K562 (cell line): ENCODE results near the gene PSMA5. TPM values are rescaled to one million over a fixed set of nuclear protein-coding genes. Genes with fewer than 3 reads are reported as not detected.

Source experiments
- BCL6 ChIP-seq: fragments of 250-450 bp; sonication (Bioruptor Pico); IDR thresholded peaks from 2 replicates; pipeline ENCODE4 v1.4.0; 2020
- BDP1 ChIP-seq: IDR thresholded peaks from 3 replicates; pipeline ENCODE4 v1.6.1; 2011; ENCODE audit not compliant: insufficient read length, insufficient read depth
- BHLHE40 ChIP-seq: IDR thresholded peaks from 2 replicates; pipeline ENCODE4 v1.6.1; 2011; ENCODE audit warnings: low read length, improper control_type of control experiment
- CBFB ChIP-seq: sonication (generic); formaldehyde crosslinking; IDR thresholded peaks from 2 replicates; pipeline ENCODE4 v1.4.0; 2020; ENCODE audit warnings: mild to moderate bottlenecking, missing genetic modification reagents
- CREB1 ChIP-seq, 2 experiments: sonication (generic) in 1 of 2; formaldehyde crosslinking in 1 of 2; IDR thresholded peaks; 2 replicates each; pipeline versions ENCODE4 v1.6.1 to v1.8.0; 2012 to 2022; ENCODE audit warnings: inconsistent platforms in 1 of 2, mild to moderate bottlenecking in 1 of 2, missing genetic modification reagents in 1 of 2, moderate library complexity in 1 of 2
- CXXC5 ChIP-seq: fragments of 250-450 bp; sonication (Bioruptor Pico); IDR thresholded peaks from 2 replicates; pipeline ENCODE4 v1.8.0; 2022; ENCODE audit warnings: inconsistent platforms, mild to moderate bottlenecking, moderate library complexity
- EHMT2 ChIP-seq: fragments of 450-650 bp; IDR thresholded peaks from 2 replicates; pipeline ENCODE4 v1.6.1; 2018; ENCODE audit warnings: antibody characterized with exemption
- EP400 ChIP-seq: fragments of 450-650 bp; IDR thresholded peaks from 2 replicates; pipeline ENCODE4 v1.6.1; 2017; ENCODE audit warnings: antibody characterized with exemption, mild to moderate bottlenecking, moderate library complexity
- GTF2F1 ChIP-seq: IDR thresholded peaks from 2 replicates; pipeline ENCODE4 v1.6.1; 2011; ENCODE audit warnings: low read depth, low read length, improper control_type of control experiment
- HDAC2 ChIP-seq: fragments of 450-650 bp; IDR thresholded peaks from 2 replicates; pipeline ENCODE4 v1.6.1; 2016; ENCODE audit warnings: mild to moderate bottlenecking
- IFI16 ChIP-seq: fragments of 250-450 bp; sonication (Bioruptor Pico); IDR thresholded peaks from 2 replicates; pipeline ENCODE4 v2.1.2; 2022; ENCODE audit warnings: mild to moderate bottlenecking, inconsistent platforms
- MCM2 ChIP-seq: fragments of 450-650 bp; IDR thresholded peaks from 2 replicates; pipeline ENCODE4 v1.6.1; 2017; ENCODE audit warnings: low read depth, mild to moderate bottlenecking
- MCM3 ChIP-seq: fragments of 450-650 bp; IDR thresholded peaks from 2 replicates; pipeline ENCODE4 v1.6.1; 2016
- MLX ChIP-seq, 2 experiments: fragments of 450-650 bp in 1 of 2; sonication (generic) in 1 of 2; formaldehyde crosslinking; conservative IDR thresholded peaks; 2 replicates each; pipeline versions ENCODE4 v1.4.0 to v1.8.1; 2020 to 2022; ENCODE audit warnings: mild to moderate bottlenecking in 1 of 2, missing genetic modification reagents in 1 of 2
- RBM22 ChIP-seq: fragments of 200-400 bp; formaldehyde crosslinking; IDR thresholded peaks from 2 replicates; pipeline ENCODE4 v1.6.1; 2018; ENCODE audit warnings: low read length, low read depth; ENCODE audit not compliant: poor library complexity, severe bottlenecking
- RBM25 ChIP-seq: fragments of 200-400 bp; formaldehyde crosslinking; IDR thresholded peaks from 2 replicates; pipeline ENCODE4 v1.6.1; 2018; ENCODE audit warnings: low read length, low read depth, moderate library complexity; ENCODE audit not compliant: severe bottlenecking
- RHOXF2B ChIP-seq: fragments of 250-450 bp; sonication (Bioruptor Pico); conservative IDR thresholded peaks from 2 replicates; pipeline ENCODE4 v1.5.1; 2021
- SIX5 ChIP-seq, 2 experiments: IDR thresholded peaks; 2 replicates each; pipeline ENCODE4 v1.6.1; 2011; ENCODE audit warnings: low read length in 2 of 2, borderline replicate concordance in 1 of 2, low read depth in 1 of 2, mild to moderate bottlenecking in 1 of 2, moderate library complexity in 1 of 2; ENCODE audit not compliant: insufficient read depth in 1 of 2
- SMARCA4 ChIP-seq: fragments of 450-650 bp; IDR thresholded peaks from 2 replicates; pipeline ENCODE4 v1.6.1; 2016
- TRIM24 ChIP-seq, 2 experiments: fragments of 450-650 bp; IDR thresholded peaks; 2 replicates each; pipeline ENCODE4 v1.6.1; 2016
- ZC3H4 ChIP-seq: sonication (generic); formaldehyde crosslinking; IDR thresholded peaks from 2 replicates; pipeline ENCODE4 v1.9.0; 2021; ENCODE audit warnings: missing genetic modification reagents, borderline replicate concordance
- ZC3H8 ChIP-seq: fragments of 450-650 bp; IDR thresholded peaks from 2 replicates; pipeline ENCODE4 v1.6.1; 2017
- ZFP36 ChIP-seq: fragments of 150-350 bp; IDR thresholded peaks from 2 replicates; pipeline ENCODE4 v1.6.1; 2018; ENCODE audit warnings: low read length, low read depth; ENCODE audit not compliant: partially characterized antibody
- ZNF12 ChIP-seq: sonication (generic); formaldehyde crosslinking; IDR thresholded peaks from 2 replicates; pipeline ENCODE4 v1.4.0; 2020; ENCODE audit warnings: mild to moderate bottlenecking, missing genetic modification reagents
- ZNF431 ChIP-seq: sonication (generic); formaldehyde crosslinking; IDR thresholded peaks from 2 replicates; pipeline ENCODE4 v1.8.0; 2022; ENCODE audit warnings: mild to moderate bottlenecking, missing genetic modification reagents
- ZNF551 ChIP-seq: fragments of 250-450 bp; sonication (Bioruptor Pico); IDR thresholded peaks from 2 replicates; pipeline ENCODE4 v1.5.0; 2021; ENCODE audit warnings: mild to moderate bottlenecking, moderate library complexity
- polyA plus RNA-seq, 8 experiments: library from polyadenylated mRNA; depleted of rRNA in 4 of 8; stranded (reverse) in 5 of 8; unstranded in 3 of 8; fragments of >200 nt; fragmentation: Nextera tagmentation in 2 of 8; fragmentation: Illumina TruSeq in 1 of 8; extraction: Ambion mirVana in 2 of 8; extraction: Trizol in 1 of 8; gene quantifications; 2 replicates each; pipeline versions ENCODE4 v1.2.1 to v1.2.3, GENCODE V29; 2011 to 2014; ENCODE audit warnings: inconsistent platforms in 1 of 8, missing spikeins in 1 of 8
- total RNA-seq, 7 experiments: library from RNA; depleted of rRNA in 6 of 7; stranded (reverse); fragments of >200 nt in 6 of 7; fragmentation: Illumina TruSeq in 2 of 7; extraction: Trizol in 2 of 7; gene quantifications; 2 replicates each; pipeline versions ENCODE4 v1.2.1 to v1.2.3, GENCODE V29; 2011 to 2021; ENCODE audit warnings: low replicate concordance in 1 of 7
- TF ChIP-seq, protein P1 (sequence below), 3 experiments: IDR thresholded peaks in 2 of 3; conservative IDR thresholded peaks in 1 of 3; 2 replicates each; pipeline ENCODE4 v1.5.1; 2011 to 2012; ENCODE audit warnings: low read length in 3 of 3, mild to moderate bottlenecking in 3 of 3, control low read depth in 2 of 3, improper control_type of control experiment in 1 of 3, inconsistent platforms in 1 of 3, low read depth in 1 of 3, mixed read lengths in 1 of 3, moderate library complexity in 1 of 3; ENCODE audit not compliant: insufficient read depth in 2 of 3
- TF ChIP-seq, protein P2 (sequence below): fragments of 250-450 bp; sonication (Bioruptor Pico); IDR thresholded peaks from 2 replicates; pipeline ENCODE4 v1.8.0; 2022; ENCODE audit warnings: inconsistent platforms, mild to moderate bottlenecking, moderate library complexity, borderline replicate concordance

PSMA5 gene
- total and polyA plus RNA-seq, 9 of the 15 experiments (the other 6 are each of a cell fraction or from before 2014, with no cell fraction given) = 82.6 to 542 (median 287) TPM

DNA sequence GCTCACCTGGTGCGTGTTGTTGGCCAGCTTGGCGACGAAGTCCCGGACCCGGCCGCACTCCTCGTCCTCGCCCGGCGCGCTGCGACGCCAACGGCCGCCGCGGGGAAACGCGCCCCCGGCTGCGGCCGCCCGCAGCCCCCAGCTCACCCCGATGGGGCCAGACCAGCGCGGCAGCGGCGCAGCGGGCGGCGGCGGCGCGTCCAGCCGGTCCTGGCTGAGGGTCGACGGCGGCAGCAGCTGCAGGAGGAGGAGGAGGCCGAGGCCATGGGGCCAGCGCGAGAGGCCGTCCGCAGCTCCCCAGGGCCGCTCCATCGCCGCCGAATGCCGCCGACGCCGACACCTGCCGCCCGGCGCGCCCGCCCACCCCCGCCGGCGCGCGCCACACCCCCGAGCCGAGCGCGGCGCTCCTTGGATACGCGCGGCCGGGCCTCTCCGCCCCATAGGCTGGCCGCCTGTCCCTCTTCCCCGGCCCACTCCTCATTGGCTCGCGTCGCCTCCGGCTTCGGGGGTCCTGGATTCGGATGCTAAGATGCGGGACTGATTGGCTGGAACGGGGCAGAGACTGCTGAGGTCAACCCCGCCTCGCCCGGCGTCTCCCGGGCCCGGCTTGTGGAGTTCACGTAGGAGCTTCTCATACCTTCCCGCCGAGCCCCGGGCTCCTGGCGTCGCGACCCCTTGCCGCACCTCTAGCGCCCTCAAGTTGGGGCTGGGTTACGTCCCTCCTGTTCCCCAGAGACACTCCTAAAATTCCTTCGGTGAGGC, 28.5 kb downstream of the PSMA5 start, which contains the start of gene SORT1 (continued):
- TF ChIP-seq CREB1 (IDR thresholded peaks at IDR 0.05) (peak; percentile 86), CREB1 (CRISPR knock-in tag; IDR thresholded peaks at IDR 0.05) (peak; percentile 65; the same call in 1 of the 2 replicates), BDP1 (no peak), MCM2 (no peak), EP400 (no peak), CXXC5 (peak; percentile 85), GTF2F1 (no peak), ZFP36 (no peak), ZC3H4 (no peak), ZNF431 (CRISPR knock-in tag) (no peak), SIX5 (IDR thresholded peaks at IDR 0.05; ENCODE audit: borderline replicate concordance in 1 of 2, insufficient read depth in 1 of 2, low read depth in 1 of 2, low read length in 2 of 2) (no peak), SMARCA4 (no peak), RHOXF2B (CRISPR knock-in tag) (no peak), IFI16 (CRISPR knock-in tag) (no peak), TRIM24 (IDR thresholded peaks at IDR 0.05) (no peak), EHMT2 (no peak), RBM25 (peak; percentile 99), ZNF551 (CRISPR knock-in tag) (no peak), HDAC2 (no peak), MCM3 (no peak), ZNF12 (no peak), ZC3H8 (no peak), MLX (CRISPR knock-in tag; conservative IDR thresholded peaks at IDR 0.05) (no peak), RBM22 (no peak), CBFB (CRISPR knock-in tag) (no peak), BHLHE40 (no peak), BCL6 (CRISPR knock-in tag) (no peak)
- TF ChIP-seq, protein P1, sequence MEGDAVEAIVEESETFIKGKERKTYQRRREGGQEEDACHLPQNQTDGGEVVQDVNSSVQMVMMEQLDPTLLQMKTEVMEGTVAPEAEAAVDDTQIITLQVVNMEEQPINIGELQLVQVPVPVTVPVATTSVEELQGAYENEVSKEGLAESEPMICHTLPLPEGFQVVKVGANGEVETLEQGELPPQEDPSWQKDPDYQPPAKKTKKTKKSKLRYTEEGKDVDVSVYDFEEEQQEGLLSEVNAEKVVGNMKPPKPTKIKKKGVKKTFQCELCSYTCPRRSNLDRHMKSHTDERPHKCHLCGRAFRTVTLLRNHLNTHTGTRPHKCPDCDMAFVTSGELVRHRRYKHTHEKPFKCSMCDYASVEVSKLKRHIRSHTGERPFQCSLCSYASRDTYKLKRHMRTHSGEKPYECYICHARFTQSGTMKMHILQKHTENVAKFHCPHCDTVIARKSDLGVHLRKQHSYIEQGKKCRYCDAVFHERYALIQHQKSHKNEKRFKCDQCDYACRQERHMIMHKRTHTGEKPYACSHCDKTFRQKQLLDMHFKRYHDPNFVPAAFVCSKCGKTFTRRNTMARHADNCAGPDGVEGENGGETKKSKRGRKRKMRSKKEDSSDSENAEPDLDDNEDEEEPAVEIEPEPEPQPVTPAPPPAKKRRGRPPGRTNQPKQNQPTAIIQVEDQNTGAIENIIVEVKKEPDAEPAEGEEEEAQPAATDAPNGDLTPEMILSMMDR (IDR thresholded peaks at IDR 0.05 in 2 of 3, conservative IDR thresholded peaks at IDR 0.05 in 1 of 3; ENCODE audit: insufficient read depth in 2 of 3, low read depth in 1 of 3, low read length in 3 of 3) = peak in 2 of 3 experiments; percentile 37 to 60; a peak in 4 of 6 replicates
- TF ChIP-seq, protein P2, sequence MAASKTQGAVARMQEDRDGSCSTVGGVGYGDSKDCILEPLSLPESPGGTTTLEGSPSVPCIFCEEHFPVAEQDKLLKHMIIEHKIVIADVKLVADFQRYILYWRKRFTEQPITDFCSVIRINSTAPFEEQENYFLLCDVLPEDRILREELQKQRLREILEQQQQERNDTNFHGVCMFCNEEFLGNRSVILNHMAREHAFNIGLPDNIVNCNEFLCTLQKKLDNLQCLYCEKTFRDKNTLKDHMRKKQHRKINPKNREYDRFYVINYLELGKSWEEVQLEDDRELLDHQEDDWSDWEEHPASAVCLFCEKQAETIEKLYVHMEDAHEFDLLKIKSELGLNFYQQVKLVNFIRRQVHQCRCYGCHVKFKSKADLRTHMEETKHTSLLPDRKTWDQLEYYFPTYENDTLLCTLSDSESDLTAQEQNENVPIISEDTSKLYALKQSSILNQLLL (CRISPR knock-in tag) = no peak
